ENCODE data around the gene NRP1.

The NRP1 gene

GRCh38 chr10:33134011-33134751 is 200.3 kb downstream of the NRP1 start:
- TF ChIP-seq TAF1 (IDR thresholded peaks at IDR 0.05; ENCODE audit: low read depth): peak; percentile 28; the same call in 1 of the 2 replicates
- peak; percentile 92 for TF ChIP-seq EP300 (IDR thresholded peaks at IDR 0.05; ENCODE audit: borderline replicate concordance)
- TF ChIP-seq FOXM1 (IDR thresholded peaks at IDR 0.05; ENCODE audit: borderline replicate concordance, low read depth): peak; percentile 52; the same call in 1 of the 2 replicates
- no peak for TF ChIP-seq CREB1 (IDR thresholded peaks at IDR 0.05; ENCODE audit: low read depth)
- TF ChIP-seq, protein P1, sequence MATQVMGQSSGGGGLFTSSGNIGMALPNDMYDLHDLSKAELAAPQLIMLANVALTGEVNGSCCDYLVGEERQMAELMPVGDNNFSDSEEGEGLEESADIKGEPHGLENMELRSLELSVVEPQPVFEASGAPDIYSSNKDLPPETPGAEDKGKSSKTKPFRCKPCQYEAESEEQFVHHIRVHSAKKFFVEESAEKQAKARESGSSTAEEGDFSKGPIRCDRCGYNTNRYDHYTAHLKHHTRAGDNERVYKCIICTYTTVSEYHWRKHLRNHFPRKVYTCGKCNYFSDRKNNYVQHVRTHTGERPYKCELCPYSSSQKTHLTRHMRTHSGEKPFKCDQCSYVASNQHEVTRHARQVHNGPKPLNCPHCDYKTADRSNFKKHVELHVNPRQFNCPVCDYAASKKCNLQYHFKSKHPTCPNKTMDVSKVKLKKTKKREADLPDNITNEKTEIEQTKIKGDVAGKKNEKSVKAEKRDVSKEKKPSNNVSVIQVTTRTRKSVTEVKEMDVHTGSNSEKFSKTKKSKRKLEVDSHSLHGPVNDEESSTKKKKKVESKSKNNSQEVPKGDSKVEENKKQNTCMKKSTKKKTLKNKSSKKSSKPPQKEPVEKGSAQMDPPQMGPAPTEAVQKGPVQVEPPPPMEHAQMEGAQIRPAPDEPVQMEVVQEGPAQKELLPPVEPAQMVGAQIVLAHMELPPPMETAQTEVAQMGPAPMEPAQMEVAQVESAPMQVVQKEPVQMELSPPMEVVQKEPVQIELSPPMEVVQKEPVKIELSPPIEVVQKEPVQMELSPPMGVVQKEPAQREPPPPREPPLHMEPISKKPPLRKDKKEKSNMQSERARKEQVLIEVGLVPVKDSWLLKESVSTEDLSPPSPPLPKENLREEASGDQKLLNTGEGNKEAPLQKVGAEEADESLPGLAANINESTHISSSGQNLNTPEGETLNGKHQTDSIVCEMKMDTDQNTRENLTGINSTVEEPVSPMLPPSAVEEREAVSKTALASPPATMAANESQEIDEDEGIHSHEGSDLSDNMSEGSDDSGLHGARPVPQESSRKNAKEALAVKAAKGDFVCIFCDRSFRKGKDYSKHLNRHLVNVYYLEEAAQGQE (IDR thresholded peaks at IDR 0.05; ENCODE audit: low read depth): no peak
- peak; percentile 92 for TF ChIP-seq TEAD4 (IDR thresholded peaks at IDR 0.05)
- TF ChIP-seq ZBTB7A (IDR thresholded peaks at IDR 0.05; ENCODE audit: low read depth): no peak
- TF ChIP-seq NFIC (IDR thresholded peaks at IDR 0.05): peak; percentile 67
- TF ChIP-seq, protein P2, sequence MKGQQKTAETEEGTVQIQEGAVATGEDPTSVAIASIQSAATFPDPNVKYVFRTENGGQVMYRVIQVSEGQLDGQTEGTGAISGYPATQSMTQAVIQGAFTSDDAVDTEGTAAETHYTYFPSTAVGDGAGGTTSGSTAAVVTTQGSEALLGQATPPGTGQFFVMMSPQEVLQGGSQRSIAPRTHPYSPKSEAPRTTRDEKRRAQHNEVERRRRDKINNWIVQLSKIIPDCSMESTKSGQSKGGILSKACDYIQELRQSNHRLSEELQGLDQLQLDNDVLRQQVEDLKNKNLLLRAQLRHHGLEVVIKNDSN (IDR thresholded peaks at IDR 0.05): peak; percentile 84
- TF ChIP-seq EGR1 (IDR thresholded peaks at IDR 0.05): no peak
- TF ChIP-seq TCF12 (IDR thresholded peaks at IDR 0.05; ENCODE audit: low read depth): peak; percentile 91
- TF ChIP-seq YY1 (IDR thresholded peaks at IDR 0.05; ENCODE audit: low read depth): no peak
- no peak for TF ChIP-seq RAD21 (IDR thresholded peaks at IDR 0.05; ENCODE audit: low read depth)
- TF ChIP-seq, protein P3, sequence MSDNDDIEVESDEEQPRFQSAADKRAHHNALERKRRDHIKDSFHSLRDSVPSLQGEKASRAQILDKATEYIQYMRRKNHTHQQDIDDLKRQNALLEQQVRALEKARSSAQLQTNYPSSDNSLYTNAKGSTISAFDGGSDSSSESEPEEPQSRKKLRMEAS (IDR thresholded peaks at IDR 0.05): peak; percentile 92
- TF ChIP-seq CEBPB (IDR thresholded peaks at IDR 0.05): peak; percentile 66

GRCh38 chr10:33133557-33133956 is 200.9 kb downstream of the NRP1 start:
- TF ChIP-seq, protein P2 (IDR thresholded peaks at IDR 0.05): no peak
- TF ChIP-seq YY1 (IDR thresholded peaks at IDR 0.05; ENCODE audit: low read depth) (no peak), EGR1 (IDR thresholded peaks at IDR 0.05) (no peak), RAD21 (IDR thresholded peaks at IDR 0.05; ENCODE audit: low read depth) (no peak), CREB1 (IDR thresholded peaks at IDR 0.05; ENCODE audit: low read depth) (no peak), TCF12 (IDR thresholded peaks at IDR 0.05; ENCODE audit: low read depth) (no peak), TEAD4 (IDR thresholded peaks at IDR 0.05) (no peak), FOXM1 (IDR thresholded peaks at IDR 0.05; ENCODE audit: borderline replicate concordance, low read depth) (no peak), EP300 (IDR thresholded peaks at IDR 0.05; ENCODE audit: borderline replicate concordance) (no peak), NFIC (IDR thresholded peaks at IDR 0.05) (no peak), TAF1 (IDR thresholded peaks at IDR 0.05; ENCODE audit: low read depth) (no peak)
- TF ChIP-seq, protein P3 (IDR thresholded peaks at IDR 0.05): no peak
- TF ChIP-seq, protein P1 (IDR thresholded peaks at IDR 0.05; ENCODE audit: low read depth): no peak

- TF ChIP-seq YY1 (IDR thresholded peaks at IDR 0.05; ENCODE audit: low read depth) (no peak), RAD21 (IDR thresholded peaks at IDR 0.05; ENCODE audit: low read depth) (peak; percentile 69), TCF12 (IDR thresholded peaks at IDR 0.05; ENCODE audit: low read depth) (no peak)
Observed at GRCh38 chr10:33132626-33133025, 201.8 kb downstream of the NRP1 start.

- TF ChIP-seq CREB1 (IDR thresholded peaks at IDR 0.05; ENCODE audit: low read depth) (no peak), YY1 (IDR thresholded peaks at IDR 0.05; ENCODE audit: low read depth) (no peak), TCF12 (IDR thresholded peaks at IDR 0.05; ENCODE audit: low read depth) (no peak), TAF1 (IDR thresholded peaks at IDR 0.05; ENCODE audit: low read depth) (no peak), FOXM1 (IDR thresholded peaks at IDR 0.05; ENCODE audit: borderline replicate concordance, low read depth) (no peak), CEBPB (IDR thresholded peaks at IDR 0.05) (no peak), ZBTB7A (IDR thresholded peaks at IDR 0.05; ENCODE audit: low read depth) (no peak), TEAD4 (IDR thresholded peaks at IDR 0.05) (no peak), EP300 (IDR thresholded peaks at IDR 0.05; ENCODE audit: borderline replicate concordance) (no peak), EGR1 (IDR thresholded peaks at IDR 0.05) (no peak)
- TF ChIP-seq, protein P2 (IDR thresholded peaks at IDR 0.05): no peak
- TF ChIP-seq, protein P3 (IDR thresholded peaks at IDR 0.05): no peak
- TF ChIP-seq, protein P1 (IDR thresholded peaks at IDR 0.05; ENCODE audit: low read depth): no peak
Observed at GRCh38 chr10:33129996-33130386, 204.5 kb downstream of the NRP1 start.
